Measurements from ENCODE around the gene PID1. TPM values are rescaled to one million over a fixed set of nuclear protein-coding genes. Genes with fewer than 3 reads are reported as not detected.

PID1 gene
- total RNA-seq, 2 donors from 2014 or later = 13.0 to 13.8 TPM

DNA sequence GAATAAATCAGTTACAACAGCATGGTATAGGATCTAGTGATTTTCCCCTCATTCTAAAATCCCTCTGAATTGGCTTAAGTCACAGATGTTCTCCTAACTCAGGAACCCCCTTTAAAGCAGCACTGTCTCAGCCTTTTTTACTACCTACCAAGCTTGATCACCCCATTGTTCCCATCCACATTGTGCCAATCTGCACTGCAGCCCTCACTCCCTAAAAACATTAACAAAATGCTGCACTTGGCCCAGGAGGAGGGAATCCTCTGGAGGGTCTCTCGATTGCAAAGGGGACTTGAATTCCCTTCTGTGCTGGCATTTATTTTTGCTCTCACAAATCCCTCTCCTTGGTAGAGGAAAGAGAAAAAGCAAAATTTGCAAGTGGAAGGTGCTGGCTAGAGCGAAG is 223.0 kb downstream of the PID1 start:
- Histone ChIP-seq H3K27ac (no peak overlapping the region), H3K9me3 (no peaks in the 10 kb centered on the region), H3K36me3 (replicated peaks in 1 of 2; ENCODE audit: insufficient read depth in 1 of 2, low read depth in 2 of 2) (no peaks in the 10 kb centered on the region), H3K4me1 (no peaks in the 10 kb centered on the region), H3K4me3 (no peak overlapping the region), H3K27me3 (no peaks in the 10 kb centered on the region)
- 62 to 68% methylated on average over 2 of the region's 2 CpGs for WGBS, 2 donors
- DNase-seq = no peak
- intact Hi-C loops (cut with DNase I) = no loop called here
- no peak for ATAC-seq
- TF ChIP-seq POLR2A (IDR thresholded peaks at IDR 0.05) = no peak
- TF ChIP-seq, protein P1, sequence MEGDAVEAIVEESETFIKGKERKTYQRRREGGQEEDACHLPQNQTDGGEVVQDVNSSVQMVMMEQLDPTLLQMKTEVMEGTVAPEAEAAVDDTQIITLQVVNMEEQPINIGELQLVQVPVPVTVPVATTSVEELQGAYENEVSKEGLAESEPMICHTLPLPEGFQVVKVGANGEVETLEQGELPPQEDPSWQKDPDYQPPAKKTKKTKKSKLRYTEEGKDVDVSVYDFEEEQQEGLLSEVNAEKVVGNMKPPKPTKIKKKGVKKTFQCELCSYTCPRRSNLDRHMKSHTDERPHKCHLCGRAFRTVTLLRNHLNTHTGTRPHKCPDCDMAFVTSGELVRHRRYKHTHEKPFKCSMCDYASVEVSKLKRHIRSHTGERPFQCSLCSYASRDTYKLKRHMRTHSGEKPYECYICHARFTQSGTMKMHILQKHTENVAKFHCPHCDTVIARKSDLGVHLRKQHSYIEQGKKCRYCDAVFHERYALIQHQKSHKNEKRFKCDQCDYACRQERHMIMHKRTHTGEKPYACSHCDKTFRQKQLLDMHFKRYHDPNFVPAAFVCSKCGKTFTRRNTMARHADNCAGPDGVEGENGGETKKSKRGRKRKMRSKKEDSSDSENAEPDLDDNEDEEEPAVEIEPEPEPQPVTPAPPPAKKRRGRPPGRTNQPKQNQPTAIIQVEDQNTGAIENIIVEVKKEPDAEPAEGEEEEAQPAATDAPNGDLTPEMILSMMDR (IDR thresholded peaks at IDR 0.05) = no peak

DNA sequence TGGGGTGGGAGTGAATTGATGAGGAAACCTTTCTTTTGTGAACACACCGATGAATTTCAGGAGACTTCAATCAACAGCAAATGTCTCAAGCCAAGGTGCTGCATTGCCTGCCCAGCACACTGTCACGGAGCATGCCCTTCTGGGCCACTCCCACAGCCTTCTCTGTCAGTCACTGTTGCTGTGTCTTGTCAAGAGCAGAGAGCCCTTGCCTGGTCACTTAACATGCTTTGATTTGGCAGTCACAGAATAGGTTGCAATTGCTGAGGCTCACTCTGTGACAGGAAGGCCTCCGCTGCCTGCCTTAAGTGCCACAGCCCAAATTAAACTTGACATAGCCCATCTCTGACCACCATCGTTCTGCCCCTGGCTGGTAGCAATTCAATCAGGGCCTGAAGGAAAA is 225.4 kb downstream of the PID1 start:
- ATAC-seq (no peak), DNase-seq (no peak)
- H3K27ac ChIP-seq = no peak overlapping the region
- intact Hi-C loops (cut with DNase I) = no loop called here
- H3K27me3 ChIP-seq = no peaks in the 10 kb centered on the region
- H3K9me3 ChIP-seq = no peaks in the 10 kb centered on the region
- WGBS, 2 donors = 81 to 89% methylated on average over 4 of the region's 4 CpGs
- TF ChIP-seq POLR2A (IDR thresholded peaks at IDR 0.05) = no peak
- TF ChIP-seq, protein P1 (IDR thresholded peaks at IDR 0.05) = no peak
- H3K36me3 ChIP-seq (replicated peaks in 1 of 2; ENCODE audit: insufficient read depth in 1 of 2, low read depth in 2 of 2) = no peaks in the 10 kb centered on the region
- no peak overlapping the region for H3K4me3 ChIP-seq
- no peaks in the 10 kb centered on the region for H3K4me1 ChIP-seq

DNA sequence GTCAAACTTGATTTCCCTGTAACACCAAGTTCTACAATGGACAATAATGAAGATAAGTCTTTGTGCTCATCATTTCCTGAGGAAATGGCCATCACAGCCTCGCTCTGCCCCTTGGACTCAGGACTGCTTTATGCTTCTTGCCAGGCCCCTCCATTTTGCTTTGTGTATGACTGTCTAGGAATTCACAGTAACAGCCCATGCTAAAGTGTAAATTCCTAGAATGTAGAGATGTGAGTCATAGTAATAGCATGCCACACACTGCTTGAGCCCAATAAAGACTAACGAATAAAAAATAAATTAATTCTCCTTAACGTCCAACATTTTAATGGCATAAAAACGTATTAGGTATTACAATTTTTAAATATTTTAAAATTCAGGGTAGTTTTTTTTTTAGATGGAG is 226.5 kb downstream of the PID1 start:
- H3K9me3 ChIP-seq = no peaks in the 10 kb centered on the region
- no peaks in the 10 kb centered on the region for H3K4me1 ChIP-seq
- H3K27ac ChIP-seq = no peak overlapping the region
- ATAC-seq = no peak
- WGBS, 2 donors = 34 to 77% methylated on average over 4 of the region's 4 CpGs
- no peak for TF ChIP-seq POLR2A (IDR thresholded peaks at IDR 0.05)
- TF ChIP-seq, protein P1 (IDR thresholded peaks at IDR 0.05) = no peak
- H3K36me3 ChIP-seq (replicated peaks in 1 of 2; ENCODE audit: insufficient read depth in 1 of 2, low read depth in 2 of 2) = no peaks in the 10 kb centered on the region
- intact Hi-C loops (cut with DNase I) = no loop called here
- H3K4me3 ChIP-seq = no peak overlapping the region
- DNase-seq = no peak
- H3K27me3 ChIP-seq = no peaks in the 10 kb centered on the region

DNA sequence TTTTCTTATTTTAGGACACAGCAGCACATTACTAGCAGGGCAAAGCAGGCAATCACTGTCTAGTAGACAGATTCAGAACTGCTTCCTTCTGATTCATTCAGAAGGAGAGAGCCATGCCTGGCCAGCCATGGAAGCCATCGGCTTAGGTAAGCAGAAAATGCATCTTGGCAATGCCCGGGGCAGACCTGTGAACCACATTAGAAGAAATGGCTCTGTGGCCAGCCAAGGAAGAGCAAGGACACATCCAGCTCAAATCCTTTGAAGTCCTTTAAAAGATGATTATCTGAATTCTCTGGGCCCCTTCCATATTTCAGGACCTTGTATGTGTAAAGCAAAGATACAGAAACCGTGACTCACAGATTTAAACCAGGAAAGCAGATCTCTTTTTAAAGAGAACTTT is 227.4 kb downstream of the PID1 start:
- DNase-seq = no peak
- Histone ChIP-seq H3K27me3 (no peaks in the 10 kb centered on the region), H3K27ac (no peak overlapping the region), H3K9me3 (no peaks in the 10 kb centered on the region), H3K36me3 (replicated peaks in 1 of 2; ENCODE audit: insufficient read depth in 1 of 2, low read depth in 2 of 2) (no peaks in the 10 kb centered on the region), H3K4me1 (no peaks in the 10 kb centered on the region), H3K4me3 (no peak overlapping the region)
- ATAC-seq = no peak
- TF ChIP-seq POLR2A (IDR thresholded peaks at IDR 0.05) = no peak
- TF ChIP-seq, protein P1 (IDR thresholded peaks at IDR 0.05) = no peak
- WGBS, 2 donors = 76 to 77% methylated on average over 3 of the region's 3 CpGs
- intact Hi-C loops (cut with DNase I) = no loop called here

DNA sequence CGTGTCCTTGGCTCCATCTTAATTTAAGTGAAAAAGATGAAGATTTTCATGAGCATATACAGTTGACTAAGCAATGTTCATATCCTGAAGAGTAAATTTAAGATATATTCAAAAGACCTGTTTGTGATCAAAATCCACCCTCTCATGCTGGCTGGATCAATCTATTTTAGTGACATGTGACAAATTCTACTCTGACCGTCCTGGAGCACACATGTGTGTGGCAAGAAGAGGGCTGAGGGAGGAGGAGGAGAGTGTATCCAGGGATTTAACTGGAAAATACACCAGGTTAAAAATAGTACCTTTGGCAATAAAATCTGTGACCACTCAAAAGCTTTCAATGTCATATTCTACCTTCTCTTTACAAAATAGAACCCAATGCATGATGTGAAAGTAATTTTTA is 228.7 kb downstream of the PID1 start:
- no peaks in the 10 kb centered on the region for H3K4me1 ChIP-seq
- WGBS, 2 donors = 57 to 74% methylated on average over 2 of the region's 2 CpGs
- ATAC-seq (no peak), DNase-seq (no peak)
- H3K27me3 ChIP-seq = no peaks in the 10 kb centered on the region
- no peak overlapping the region for H3K27ac ChIP-seq
- no peaks in the 10 kb centered on the region for H3K36me3 ChIP-seq (replicated peaks in 1 of 2; ENCODE audit: insufficient read depth in 1 of 2, low read depth in 2 of 2)
- no peak overlapping the region for H3K4me3 ChIP-seq
- no peak for TF ChIP-seq POLR2A (IDR thresholded peaks at IDR 0.05)
- TF ChIP-seq, protein P1 (IDR thresholded peaks at IDR 0.05) = no peak
- no peaks in the 10 kb centered on the region for H3K9me3 ChIP-seq
- intact Hi-C loops (cut with DNase I) = no loop called here

Data from body of pancreas (tissue), 4 donors.